ENCODE results near the gene SMPDL3A.

DNA sequence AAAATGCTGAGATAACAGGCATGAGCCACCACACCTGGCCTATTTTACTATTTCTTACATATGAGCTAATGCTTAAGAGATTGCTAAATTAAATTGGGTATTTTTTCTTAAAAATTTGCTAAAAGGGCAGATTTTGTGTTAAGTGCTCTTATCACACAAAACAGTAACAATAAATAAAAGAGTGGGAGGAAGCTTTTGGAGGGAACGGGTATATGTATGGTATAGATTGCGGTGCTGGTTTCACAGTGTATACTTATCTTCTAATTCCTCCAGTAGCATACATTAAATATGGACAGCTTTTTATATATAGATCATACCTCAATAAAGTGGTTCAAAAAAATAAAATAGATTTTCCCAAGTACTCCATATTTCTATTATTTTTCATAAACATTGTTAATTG lies 49.0 kb upstream of the SMPDL3A start:
- TF ChIP-seq MAX (IDR thresholded peaks at IDR 0.05) (no peak), POLR2A (IDR thresholded peaks at IDR 0.05; ENCODE audit: control extremely low read depth in 1 of 2, low read depth in 2 of 2, low read length in 2 of 2) (no peak), TAF7 (optimal IDR thresholded peaks at IDR 0.05; ENCODE audit: borderline replicate concordance, low read depth, low read length) (no peak), YY1 (IDR thresholded peaks at IDR 0.05; ENCODE audit: low read depth, low read length) (no peak), EZH2 (IDR thresholded peaks at IDR 0.05; ENCODE audit: low read depth, low read length, severe bottlenecking) (no peak), POLR2AphosphoS5 (IDR thresholded peaks at IDR 0.05; ENCODE audit: low read depth, low read length) (no peak), CBX8 (IDR thresholded peaks at IDR 0.05; ENCODE audit: borderline replicate concordance, low read depth, low read length) (no peak), KDM1A (IDR thresholded peaks at IDR 0.05; ENCODE audit: borderline replicate concordance, low read length) (no peak), BCL11A (IDR thresholded peaks at IDR 0.05; ENCODE audit: low read depth in 2 of 2, low read length in 2 of 2) (no peak), JUND (IDR thresholded peaks at IDR 0.05; ENCODE audit: low read length) (no peak), TEAD4 (IDR thresholded peaks at IDR 0.05; ENCODE audit: low read depth, low read length) (no peak), CREB1 (IDR thresholded peaks at IDR 0.05) (no peak)
- TF ChIP-seq, protein P1, sequence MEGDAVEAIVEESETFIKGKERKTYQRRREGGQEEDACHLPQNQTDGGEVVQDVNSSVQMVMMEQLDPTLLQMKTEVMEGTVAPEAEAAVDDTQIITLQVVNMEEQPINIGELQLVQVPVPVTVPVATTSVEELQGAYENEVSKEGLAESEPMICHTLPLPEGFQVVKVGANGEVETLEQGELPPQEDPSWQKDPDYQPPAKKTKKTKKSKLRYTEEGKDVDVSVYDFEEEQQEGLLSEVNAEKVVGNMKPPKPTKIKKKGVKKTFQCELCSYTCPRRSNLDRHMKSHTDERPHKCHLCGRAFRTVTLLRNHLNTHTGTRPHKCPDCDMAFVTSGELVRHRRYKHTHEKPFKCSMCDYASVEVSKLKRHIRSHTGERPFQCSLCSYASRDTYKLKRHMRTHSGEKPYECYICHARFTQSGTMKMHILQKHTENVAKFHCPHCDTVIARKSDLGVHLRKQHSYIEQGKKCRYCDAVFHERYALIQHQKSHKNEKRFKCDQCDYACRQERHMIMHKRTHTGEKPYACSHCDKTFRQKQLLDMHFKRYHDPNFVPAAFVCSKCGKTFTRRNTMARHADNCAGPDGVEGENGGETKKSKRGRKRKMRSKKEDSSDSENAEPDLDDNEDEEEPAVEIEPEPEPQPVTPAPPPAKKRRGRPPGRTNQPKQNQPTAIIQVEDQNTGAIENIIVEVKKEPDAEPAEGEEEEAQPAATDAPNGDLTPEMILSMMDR (IDR thresholded peaks at IDR 0.05; ENCODE audit: control extremely low read depth in 1 of 3, insufficient read depth in 1 of 3, low read depth in 1 of 3, low read length in 3 of 3): no peak
- TF ChIP-seq, protein P2, sequence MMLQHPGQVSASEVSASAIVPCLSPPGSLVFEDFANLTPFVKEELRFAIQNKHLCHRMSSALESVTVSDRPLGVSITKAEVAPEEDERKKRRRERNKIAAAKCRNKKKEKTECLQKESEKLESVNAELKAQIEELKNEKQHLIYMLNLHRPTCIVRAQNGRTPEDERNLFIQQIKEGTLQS (IDR thresholded peaks at IDR 0.05; ENCODE audit: insufficient read depth, low read depth, low read length): no peak

Data from H1 (cell line).